Stimulated activated naive CD8-positive, alpha-beta T cell treated with anti-CD3 and anti-CD28 coated beads, Interleukin-15, Interleukin-2, amounts not matched to agents 100 ng/mL and 50 ng/mL, for 24 hours (primary cell): ENCODE measurements around the gene ZNF768.

Experiments
- H3K27ac Mint-ChIP-seq: one replicate; pipeline ENCODE4 v1.8.0; 2021; ENCODE audit warnings: mild to moderate bottlenecking, mixed read lengths
- H3K27me3 Mint-ChIP-seq: one replicate; pipeline ENCODE4 v1.8.0; 2021; ENCODE audit warnings: mixed read lengths
- H3K36me3 Mint-ChIP-seq: one replicate; pipeline ENCODE4 v1.8.0; 2021; ENCODE audit warnings: low read depth, mixed read lengths
- H3K4me1 Mint-ChIP-seq: one replicate; pipeline ENCODE4 v1.8.0; 2021; ENCODE audit warnings: low read depth, mixed read lengths
- H3K4me3 Mint-ChIP-seq: one replicate; pipeline ENCODE4 v1.8.0; 2021; ENCODE audit warnings: mild to moderate bottlenecking, mixed read lengths
- H3K9me3 Mint-ChIP-seq: one replicate; pipeline ENCODE4 v1.8.0; 2021; ENCODE audit warnings: mixed read lengths

ZNF768 gene

DNA sequence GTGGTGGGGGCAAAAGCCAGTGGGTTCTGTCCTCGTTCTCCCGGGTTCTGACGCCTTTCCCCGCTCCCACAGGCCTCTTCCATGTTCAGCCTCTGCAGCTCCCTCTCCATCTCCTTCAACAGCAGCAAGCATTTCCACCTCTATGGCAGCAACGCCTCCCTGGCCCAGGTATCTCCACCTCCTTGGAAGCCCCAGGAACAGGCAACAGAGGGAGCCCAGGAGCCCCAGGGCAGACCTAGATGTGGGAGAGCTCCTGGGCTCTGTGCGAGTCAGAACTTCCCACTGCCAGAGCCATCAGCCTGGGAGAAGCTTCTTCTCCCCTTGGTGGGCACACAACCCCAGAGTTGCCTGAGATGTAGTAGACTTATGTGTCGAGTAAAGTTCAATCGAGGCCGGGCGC lies 7.8 kb downstream of the ZNF768 start:
- Mint-ChIP-seq H3K27ac (peak overlapping the region; percentile 24), H3K36me3 (peaks cover 70% of the 10 kb centered on the region), H3K9me3 (no peaks in the 10 kb centered on the region), H3K27me3 (no peaks in the 10 kb centered on the region), H3K4me3 (no peak overlapping the region), H3K4me1 (no peaks in the 10 kb centered on the region)

DNA sequence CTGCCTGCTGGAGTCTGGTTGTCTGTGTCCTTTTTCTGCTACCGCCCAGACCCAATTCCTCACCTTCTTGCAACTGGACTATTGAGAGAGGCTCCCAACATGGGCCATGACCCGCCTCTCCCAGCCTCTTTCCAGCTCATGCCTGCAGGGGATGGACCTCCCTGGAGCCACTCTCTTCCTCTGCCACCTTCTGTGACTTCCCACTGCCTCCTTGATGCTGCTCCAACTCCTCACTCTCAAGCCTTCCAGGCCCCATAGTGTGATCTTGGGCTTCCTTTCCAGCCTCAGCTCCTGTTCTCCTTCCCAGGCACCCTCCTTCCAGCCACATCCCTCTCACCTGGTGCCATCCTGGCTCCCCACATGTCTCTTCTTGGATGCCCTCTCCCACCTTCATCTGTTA lies 11.1 kb downstream of the ZNF768 start:
- Mint-ChIP-seq H3K4me1 (no peaks in the 10 kb centered on the region), H3K27ac (peak overlapping the region; percentile 17), H3K27me3 (no peaks in the 10 kb centered on the region), H3K4me3 (no peak overlapping the region), H3K9me3 (no peaks in the 10 kb centered on the region), H3K36me3 (peaks cover 81% of the 10 kb centered on the region)

DNA sequence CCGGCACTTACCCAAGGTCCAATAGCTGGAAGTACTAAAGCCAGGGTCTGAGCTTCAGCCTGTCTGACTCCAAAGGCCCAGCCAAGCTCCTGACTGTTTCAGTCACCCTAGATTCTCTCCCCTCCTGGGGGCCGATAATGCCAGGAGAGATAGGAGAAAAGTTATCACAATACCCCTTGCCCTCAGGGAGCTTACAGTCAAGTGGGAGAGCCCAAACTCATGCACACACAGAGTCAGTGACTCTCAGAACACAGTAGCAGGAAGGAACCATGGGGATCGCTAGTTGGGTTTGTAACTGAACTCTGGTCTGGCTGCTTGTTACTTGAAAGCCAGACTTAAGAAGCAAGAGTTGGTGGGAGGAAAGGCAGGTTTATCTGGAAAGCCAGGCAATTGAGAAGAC lies 14.9 kb downstream of the ZNF768 start:
- H3K4me3 Mint-ChIP-seq = no peak overlapping the region
- no peaks in the 10 kb centered on the region for H3K4me1 Mint-ChIP-seq
- H3K9me3 Mint-ChIP-seq = no peaks in the 10 kb centered on the region
- no peaks in the 10 kb centered on the region for H3K27me3 Mint-ChIP-seq
- H3K36me3 Mint-ChIP-seq = peaks cover 64% of the 10 kb centered on the region
- H3K27ac Mint-ChIP-seq = no peak overlapping the region

DNA sequence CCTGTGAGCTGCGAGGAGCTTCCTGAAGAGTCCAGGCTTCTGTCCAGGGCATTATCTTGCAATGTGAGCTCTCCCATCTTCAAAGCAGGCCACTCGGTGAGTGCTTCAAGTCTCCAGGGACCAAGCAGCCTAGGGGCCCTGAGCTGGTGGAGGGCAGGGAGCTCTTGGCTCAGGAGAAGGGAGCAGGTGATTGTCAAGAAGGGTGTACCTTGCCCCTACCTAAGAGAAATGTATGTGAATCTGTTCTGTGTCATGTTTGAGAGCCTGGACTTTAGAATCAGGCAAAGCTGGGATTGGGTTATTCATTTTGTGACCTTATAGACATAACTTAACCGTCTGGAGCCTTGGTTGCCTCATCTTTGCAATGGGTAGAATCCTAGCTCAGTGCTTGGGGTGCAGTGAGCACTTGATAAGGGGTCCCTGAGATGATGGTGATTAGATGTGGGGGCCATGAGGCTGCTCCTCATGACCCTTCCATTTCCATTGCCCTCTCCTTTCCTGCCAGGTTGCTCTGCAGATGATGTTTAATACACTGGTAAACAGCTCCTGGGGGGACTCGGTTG lies 15.9 kb downstream of the ZNF768 start:
- no peak overlapping the region for H3K4me3 Mint-ChIP-seq
- no peak overlapping the region for H3K27ac Mint-ChIP-seq
- H3K9me3 Mint-ChIP-seq = no peaks in the 10 kb centered on the region
- H3K27me3 Mint-ChIP-seq = no peaks in the 10 kb centered on the region
- H3K4me1 Mint-ChIP-seq = no peaks in the 10 kb centered on the region
- H3K36me3 Mint-ChIP-seq = peaks cover 59% of the 10 kb centered on the region

DNA sequence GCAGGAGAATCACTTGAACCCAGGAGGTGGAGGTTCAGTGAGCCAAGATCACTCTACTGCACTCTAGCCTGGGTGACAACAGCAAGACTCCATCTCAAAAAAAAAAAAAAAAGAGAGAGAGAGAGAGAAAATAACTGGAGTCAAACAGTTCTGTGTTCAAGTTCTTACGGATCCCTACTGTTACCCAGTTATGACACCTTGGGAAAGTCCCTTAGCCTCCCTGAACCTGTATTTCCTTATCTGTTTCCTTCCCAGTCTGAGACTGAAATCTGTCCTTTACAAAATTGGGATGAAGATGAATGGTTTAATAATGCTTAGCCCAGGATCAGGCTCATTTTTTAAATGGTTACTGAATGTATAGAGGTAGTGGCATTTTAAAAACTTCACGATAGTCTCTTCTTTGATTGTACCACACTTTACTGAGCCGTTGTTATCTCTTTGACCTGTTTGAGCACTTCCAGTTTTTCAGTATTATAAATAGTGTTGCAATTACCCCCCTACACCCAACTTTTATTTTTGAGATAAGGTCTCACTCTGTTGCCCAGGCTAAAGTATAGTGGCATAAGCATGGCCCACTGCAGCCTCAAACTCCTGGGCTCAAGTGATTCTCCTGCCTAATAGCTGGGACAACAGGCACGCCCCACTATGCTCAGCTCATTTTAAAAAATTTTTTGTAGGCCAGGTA lies 17.1 kb downstream of the ZNF768 start:
- no peaks in the 10 kb centered on the region for H3K9me3 Mint-ChIP-seq
- H3K36me3 Mint-ChIP-seq = peaks cover 61% of the 10 kb centered on the region
- H3K4me3 Mint-ChIP-seq = no peak overlapping the region
- peak overlapping the region; percentile 40 for H3K27ac Mint-ChIP-seq
- H3K27me3 Mint-ChIP-seq = no peaks in the 10 kb centered on the region
- H3K4me1 Mint-ChIP-seq = no peaks in the 10 kb centered on the region

DNA sequence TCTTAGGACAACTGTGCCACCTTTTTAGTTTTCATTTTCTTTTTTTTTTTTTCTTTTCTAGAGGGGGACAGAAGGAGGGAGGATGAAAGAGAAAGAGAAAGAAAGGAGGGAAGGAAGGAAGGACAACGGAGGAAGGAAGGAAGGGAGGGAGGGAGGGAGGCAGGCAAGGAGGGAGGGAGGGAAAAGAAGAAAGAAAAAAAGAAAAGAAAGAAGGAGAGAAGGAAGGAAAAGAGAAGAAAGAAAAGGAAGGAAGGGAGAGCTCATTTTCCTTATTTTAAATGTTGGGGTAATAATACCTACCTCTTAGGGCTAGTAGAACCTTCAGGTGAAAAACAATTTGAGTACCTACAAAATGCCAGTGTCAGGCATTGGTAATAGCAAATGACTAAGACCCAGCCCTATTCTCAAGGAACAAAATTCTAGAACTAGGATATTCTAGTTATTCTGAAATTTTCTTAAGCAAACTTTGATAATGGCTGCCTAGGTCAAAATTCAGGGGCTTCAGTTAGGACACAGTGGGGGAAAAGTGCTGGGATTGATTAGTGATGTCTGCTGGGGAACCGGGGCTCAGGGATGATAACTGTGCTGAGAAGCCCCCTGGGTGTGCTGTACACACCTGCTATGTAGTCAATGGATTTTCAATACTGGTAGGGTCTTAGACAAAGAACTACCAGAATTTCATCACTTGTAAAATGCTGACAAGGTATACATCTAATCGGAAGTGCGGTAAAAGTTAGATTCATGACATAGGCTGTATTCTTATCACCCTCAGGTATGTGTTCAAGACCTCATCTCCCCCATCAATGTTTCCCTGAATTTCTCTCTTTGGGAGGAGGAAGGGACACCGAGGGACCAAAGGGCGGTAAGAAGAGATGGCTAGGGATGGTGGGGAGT lies 22.7 kb downstream of the ZNF768 start:
- no peaks in the 10 kb centered on the region for H3K27me3 Mint-ChIP-seq

DNA sequence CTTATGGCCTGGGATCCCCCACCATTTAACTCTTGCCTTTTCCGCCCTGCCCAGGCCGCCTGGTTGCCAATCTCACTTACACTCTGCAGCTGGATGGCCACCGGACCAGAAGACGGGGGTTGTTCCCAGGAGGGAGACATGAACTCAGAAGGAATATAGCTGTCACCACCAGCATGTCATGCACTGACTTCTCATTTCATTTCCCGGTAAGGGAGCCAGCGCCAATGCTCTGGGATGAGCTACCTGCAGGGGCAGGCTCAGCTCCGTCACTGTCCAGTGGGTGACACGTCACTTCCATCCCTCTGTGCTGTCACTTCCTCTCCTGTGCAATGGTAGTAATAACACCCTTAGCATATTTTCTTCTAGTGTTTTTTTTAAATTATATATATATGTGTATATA lies 27.1 kb downstream of the ZNF768 start:
- H3K27ac Mint-ChIP-seq = no peak overlapping the region
- H3K27me3 Mint-ChIP-seq = no peaks in the 10 kb centered on the region
- peaks cover 29% of the 10 kb centered on the region for H3K36me3 Mint-ChIP-seq
- no peaks in the 10 kb centered on the region for H3K9me3 Mint-ChIP-seq
- no peak overlapping the region for H3K4me3 Mint-ChIP-seq
- H3K4me1 Mint-ChIP-seq = no peaks in the 10 kb centered on the region

More for the DNA sequence above, 22.7 kb downstream of the ZNF768 start:
- Mint-ChIP-seq H3K9me3 (no peaks in the 10 kb centered on the region), H3K27ac (peak overlapping the region; percentile 69), H3K4me3 (no peak overlapping the region), H3K4me1 (no peaks in the 10 kb centered on the region), H3K36me3 (peaks cover 36% of the 10 kb centered on the region)

DNA sequence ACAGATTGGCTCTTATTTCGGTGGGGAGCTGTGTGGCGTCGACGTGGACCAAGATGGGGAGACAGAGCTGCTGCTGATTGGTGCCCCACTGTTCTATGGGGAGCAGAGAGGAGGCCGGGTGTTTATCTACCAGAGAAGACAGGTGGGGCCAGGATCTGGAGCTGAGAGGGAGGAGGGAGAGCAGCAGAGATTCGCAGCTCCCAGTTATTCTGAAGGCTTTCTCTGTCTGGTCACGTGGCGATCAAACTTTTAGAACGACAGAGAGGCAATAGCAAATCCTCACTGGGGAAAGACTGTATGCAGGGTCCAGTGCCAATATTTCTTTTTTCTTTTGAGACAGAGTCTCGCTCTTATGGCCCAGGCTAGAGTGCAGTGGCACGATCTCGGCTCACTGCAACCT lies 31.7 kb downstream of the ZNF768 start:
- no peaks in the 10 kb centered on the region for H3K9me3 Mint-ChIP-seq
- H3K4me1 Mint-ChIP-seq = peaks cover 20% of the 10 kb centered on the region
- H3K4me3 Mint-ChIP-seq = no peak overlapping the region
- peaks cover 45% of the 10 kb centered on the region for H3K36me3 Mint-ChIP-seq
- H3K27ac Mint-ChIP-seq = no peak overlapping the region
- no peaks in the 10 kb centered on the region for H3K27me3 Mint-ChIP-seq

DNA sequence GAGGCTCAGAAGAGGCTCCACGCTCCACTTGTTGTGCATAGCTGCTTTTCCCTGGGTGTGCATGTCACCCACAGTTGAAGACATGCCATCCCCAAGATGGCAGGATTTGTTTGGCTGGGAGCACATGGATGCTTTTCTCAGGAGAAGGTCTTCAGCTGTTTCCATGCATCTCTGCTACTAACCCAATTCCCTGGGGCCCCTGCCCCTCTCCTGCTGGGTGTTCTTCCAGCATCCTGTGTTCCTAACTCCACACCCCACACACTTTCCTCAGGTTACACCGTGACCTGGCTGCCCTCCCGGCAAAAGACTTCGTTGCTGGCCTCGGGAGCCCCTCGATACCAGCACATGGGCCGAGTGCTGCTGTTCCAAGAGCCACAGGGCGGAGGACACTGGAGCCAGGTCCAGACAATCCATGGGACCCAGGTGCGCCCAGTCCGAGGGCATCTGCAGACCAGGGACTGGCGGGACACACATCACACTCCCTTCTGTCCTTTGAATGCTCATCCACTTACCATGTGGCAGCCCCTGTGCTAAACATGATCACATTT lies 32.4 kb downstream of the ZNF768 start:
- Mint-ChIP-seq H3K27me3 (no peaks in the 10 kb centered on the region), H3K4me3 (no peak overlapping the region), H3K27ac (no peak overlapping the region), H3K36me3 (peaks cover 48% of the 10 kb centered on the region), H3K4me1 (peaks cover 22% of the 10 kb centered on the region), H3K9me3 (no peaks in the 10 kb centered on the region)

DNA sequence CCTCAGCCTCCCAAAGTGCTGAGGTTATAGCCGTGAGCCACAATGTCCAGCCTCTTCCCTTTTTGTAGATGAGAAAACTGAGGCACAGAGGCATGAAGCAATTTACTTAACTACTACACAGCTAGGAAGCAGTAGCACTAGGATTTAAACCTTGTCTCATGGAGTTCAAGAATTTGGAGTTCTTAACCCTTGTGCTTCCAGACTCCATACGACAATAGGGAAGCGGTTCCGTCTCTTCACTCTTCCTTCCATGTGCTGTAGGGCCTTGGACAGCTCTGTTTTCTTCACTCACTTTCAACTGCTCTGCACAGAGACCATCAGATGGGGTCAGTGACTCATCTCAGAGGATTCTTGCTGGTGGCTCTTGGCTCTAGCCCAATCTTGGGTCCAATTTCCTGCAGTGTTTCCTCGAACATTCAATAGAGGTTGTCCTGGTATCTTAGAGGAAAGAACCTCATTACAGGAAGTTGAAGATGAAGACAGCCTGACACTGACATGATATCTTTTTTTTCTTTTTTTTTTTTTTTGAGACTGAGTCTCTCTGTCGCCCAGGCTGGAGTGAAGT lies 34.5 kb downstream of the ZNF768 start:
- peaks cover 39% of the 10 kb centered on the region for H3K4me1 Mint-ChIP-seq
- H3K27ac Mint-ChIP-seq = peak overlapping the region; percentile 66
- no peaks in the 10 kb centered on the region for H3K27me3 Mint-ChIP-seq
- H3K4me3 Mint-ChIP-seq = no peak overlapping the region
- H3K36me3 Mint-ChIP-seq = peaks cover 58% of the 10 kb centered on the region
- H3K9me3 Mint-ChIP-seq = no peaks in the 10 kb centered on the region

DNA sequence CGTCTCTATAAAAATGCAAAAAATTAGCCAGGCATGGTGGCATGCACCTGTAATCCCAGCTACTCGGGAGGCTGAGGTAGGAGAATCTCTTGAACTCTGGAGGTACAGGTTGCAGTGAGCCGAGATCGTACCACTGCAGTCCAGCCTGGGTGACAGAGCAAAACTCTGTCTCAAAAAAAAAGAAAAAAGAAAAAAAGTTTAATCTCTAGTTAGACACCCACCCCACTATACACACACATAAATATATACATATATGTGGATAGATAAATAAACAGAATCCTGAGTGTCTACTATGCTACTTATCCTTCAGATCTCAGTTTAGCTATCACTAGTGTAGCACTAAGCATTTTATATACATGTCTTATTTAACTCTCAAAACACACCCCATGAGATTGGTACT lies 35.1 kb downstream of the ZNF768 start:
- no peaks in the 10 kb centered on the region for H3K27me3 Mint-ChIP-seq
- peaks cover 43% of the 10 kb centered on the region for H3K4me1 Mint-ChIP-seq
- no peak overlapping the region for H3K4me3 Mint-ChIP-seq
- H3K9me3 Mint-ChIP-seq = no peaks in the 10 kb centered on the region
- H3K27ac Mint-ChIP-seq = peak overlapping the region; percentile 38
- peaks cover 61% of the 10 kb centered on the region for H3K36me3 Mint-ChIP-seq

DNA sequence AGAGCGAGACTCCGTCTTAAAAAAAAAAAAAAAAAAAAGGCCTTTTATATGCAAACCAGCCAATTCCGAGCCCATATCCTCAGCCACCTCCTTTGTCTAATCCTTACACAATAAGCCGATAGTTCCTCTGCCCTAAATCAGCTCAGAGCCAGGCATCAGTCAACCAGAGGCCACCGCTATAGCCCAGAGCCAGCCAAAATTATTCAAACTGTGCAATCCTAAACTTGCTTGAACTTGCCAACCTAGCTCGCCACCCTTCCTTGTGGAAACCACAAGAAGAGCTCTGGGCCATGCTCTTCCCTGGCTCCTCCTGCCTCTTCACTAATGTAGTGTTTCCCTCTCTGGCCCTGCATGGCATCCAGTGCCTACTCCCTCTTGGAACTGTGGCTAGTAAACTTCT lies 36.2 kb downstream of the ZNF768 start:
- H3K4me3 Mint-ChIP-seq = no peak overlapping the region
- no peaks in the 10 kb centered on the region for H3K27me3 Mint-ChIP-seq
- H3K36me3 Mint-ChIP-seq = peaks cover 64% of the 10 kb centered on the region
- no peak overlapping the region for H3K27ac Mint-ChIP-seq
- peaks cover 47% of the 10 kb centered on the region for H3K4me1 Mint-ChIP-seq
- H3K9me3 Mint-ChIP-seq = no peaks in the 10 kb centered on the region

DNA sequence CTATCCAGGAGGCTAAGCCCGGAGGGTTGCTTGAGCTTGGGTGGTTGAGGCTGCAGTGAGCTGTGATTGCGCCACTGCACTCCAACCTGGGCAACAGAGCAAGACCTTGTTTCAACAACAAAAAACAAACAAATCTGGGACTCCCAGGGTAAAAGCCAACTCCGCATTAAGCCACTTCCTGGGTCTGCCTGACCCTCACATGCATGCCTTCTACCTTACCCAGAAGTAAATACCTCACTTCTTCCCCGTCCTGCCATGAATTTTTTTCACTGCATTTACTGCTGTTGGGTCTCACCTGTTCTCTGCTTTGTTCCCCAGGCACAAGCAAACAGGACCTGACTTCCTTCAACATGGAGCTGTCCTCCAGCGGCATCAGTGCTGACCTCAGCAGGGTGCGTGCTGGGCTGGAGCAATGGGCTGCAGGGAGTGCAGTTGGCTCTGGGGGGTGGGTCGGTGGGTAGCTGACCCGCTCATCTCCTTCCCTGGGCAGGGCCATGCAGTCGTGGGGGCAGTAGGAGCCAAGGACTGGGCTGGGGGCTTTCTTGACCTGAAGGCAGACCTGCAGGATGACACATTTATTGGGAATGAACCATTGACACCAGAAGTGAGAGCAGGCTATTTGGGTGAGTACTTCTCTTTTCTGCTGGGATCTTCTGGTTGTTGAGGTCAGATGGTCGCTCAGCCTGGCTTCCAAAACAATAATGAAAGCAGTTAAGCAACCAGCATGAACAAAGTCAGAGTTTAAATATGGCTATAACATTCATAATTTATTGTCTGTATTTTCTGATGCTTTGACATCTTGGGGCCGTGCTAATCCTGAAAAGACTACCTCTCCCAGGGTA lies 37.4 kb downstream of the ZNF768 start:
- Mint-ChIP-seq H3K36me3 (peaks cover 59% of the 10 kb centered on the region), H3K27ac (no peak overlapping the region), H3K4me1 (peaks cover 47% of the 10 kb centered on the region), H3K4me3 (no peak overlapping the region), H3K9me3 (no peaks in the 10 kb centered on the region), H3K27me3 (no peaks in the 10 kb centered on the region)

DNA sequence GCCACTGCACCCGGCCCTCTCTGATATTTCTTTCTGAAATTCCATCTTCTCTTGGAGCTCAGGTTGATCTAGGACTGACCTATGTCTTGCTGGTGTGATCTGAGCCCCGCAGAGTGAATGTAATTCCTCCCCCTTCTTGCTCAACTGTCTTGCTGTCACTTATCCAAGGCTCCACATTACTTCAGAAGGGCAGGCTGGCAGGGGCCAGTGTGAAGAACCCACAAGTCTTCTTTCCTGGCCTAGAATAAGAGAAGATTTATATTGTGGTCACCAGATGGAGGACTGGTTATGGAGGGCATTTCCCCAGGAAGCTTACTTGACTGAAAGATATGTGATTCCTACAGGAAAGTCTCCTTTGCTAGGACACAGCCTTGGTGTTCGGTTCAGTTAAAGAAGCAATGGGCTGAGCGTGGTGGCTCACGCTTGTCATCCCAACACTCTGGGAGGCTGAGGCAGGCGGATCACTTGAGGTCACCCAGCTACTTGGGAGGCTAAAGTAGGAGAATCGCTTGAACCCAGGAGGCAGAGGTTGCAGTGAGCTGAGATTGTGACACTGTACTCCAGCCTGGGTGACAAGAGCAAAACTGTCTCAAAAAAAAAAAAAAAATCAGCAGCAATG lies 40.4 kb downstream of the ZNF768 start:
- Mint-ChIP-seq H3K27ac (no peak overlapping the region), H3K36me3 (peaks cover 72% of the 10 kb centered on the region)

More for the DNA sequence above, 40.4 kb downstream of the ZNF768 start:
- H3K4me3 Mint-ChIP-seq = no peak overlapping the region
- peaks cover 53% of the 10 kb centered on the region for H3K4me1 Mint-ChIP-seq
- no peaks in the 10 kb centered on the region for H3K9me3 Mint-ChIP-seq
- no peaks in the 10 kb centered on the region for H3K27me3 Mint-ChIP-seq
